NCI-H69 (cell line): Measurements from ENCODE around the gene SEC24C.
"Not testable (repeated sequence)": the region's sequence is repeated elsewhere in the genome, so short reads cannot be mapped to it uniquely, and the experiment has no call there.

Experiments
- DNase-seq: peaks from one replicate; lab custom pipeline; 2025; lab: John Stamatoyannopoulos, UW

SEC24C gene

DNA sequence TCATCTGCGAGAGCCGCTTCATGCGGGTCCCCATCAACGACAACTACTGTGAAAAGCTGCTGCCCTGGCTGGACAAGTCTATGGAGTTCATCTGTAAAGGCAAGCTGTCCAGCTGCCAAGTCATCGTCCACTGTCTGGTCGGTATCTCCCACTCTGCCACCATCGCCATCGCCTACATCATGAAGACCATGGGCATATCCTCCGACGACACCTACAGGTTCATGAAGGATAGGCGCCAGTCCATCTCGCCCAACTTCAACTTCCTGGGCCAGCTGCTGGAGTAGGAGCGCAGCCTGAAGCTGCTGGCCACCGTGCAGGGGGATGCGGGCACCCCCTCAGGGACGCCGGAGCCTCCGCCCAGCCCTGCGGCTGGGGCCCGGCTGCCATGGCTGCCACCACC lies 11.7 kb upstream of the SEC24C start:
- DNase-seq = no peak

DNA sequence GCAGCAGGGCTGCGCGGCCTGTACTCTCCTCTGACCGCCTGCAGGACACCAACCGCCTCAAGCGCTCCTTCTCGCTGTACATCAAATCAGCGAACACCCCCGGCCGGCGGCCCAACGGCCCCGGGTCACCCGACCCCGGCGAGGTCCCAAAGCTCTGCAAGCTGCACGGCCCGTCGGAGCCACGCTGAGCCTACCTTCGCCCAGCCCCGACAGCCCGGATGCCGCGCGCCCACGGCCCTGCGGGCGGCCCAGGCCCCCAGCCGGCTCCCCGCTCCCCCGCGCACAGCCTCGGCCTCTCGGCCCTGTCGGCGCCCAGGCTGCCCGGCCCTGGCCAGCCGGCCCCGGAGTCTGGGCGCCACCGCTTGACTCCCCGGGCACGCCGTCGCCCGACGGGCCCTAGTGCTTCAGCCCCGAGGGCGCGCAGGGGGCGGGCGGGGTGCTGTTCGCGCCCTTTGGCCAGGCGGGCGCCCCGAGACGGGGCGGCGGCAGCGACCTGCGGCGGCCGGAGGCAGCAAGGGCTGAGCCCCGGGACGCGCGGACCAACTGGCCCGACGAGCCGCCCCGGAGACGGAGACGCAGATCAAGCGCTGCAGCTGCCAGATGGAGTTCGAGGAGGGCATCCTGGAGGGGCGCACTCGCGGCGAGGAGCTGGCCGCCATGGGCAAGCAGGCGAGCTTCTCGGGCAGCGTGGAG lies 11.1 kb upstream of the SEC24C start:
- DNase-seq = no peak

DNA sequence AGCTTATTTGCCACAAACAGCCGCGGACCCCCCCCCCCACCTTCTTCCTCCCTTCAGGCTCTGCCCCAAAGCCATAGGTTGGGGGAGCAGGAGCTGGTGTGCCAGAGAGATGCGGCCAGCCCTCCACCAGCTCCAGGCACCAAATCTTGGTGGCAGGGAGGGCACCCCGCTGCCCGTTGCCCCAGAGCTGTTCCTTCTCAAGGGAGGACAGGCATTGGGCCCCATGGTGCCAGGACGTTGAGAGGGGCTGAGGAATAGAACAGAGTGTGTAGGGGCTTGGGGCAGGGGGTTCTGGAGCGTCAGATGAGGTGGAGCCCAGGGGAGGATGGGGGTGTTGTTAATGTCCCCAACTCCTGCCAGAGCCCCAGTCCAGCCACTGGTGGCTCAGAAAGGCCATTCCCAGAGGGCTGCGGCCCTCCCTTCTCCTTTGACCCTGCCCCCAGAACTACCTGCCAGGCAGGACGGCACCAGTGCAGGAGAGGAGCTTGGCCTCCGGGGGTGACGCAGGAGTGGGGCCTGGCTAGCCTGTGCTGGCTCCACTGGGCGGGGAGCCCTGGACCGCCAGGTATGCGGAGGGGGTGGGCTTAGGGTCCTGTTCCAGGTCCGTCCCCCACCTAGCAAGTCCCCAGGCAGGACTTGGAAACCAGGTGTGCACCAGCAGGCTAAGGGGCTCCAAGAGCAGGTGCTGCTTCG lies 10.0 kb upstream of the SEC24C start:
- DNase-seq = no peak

DNA sequence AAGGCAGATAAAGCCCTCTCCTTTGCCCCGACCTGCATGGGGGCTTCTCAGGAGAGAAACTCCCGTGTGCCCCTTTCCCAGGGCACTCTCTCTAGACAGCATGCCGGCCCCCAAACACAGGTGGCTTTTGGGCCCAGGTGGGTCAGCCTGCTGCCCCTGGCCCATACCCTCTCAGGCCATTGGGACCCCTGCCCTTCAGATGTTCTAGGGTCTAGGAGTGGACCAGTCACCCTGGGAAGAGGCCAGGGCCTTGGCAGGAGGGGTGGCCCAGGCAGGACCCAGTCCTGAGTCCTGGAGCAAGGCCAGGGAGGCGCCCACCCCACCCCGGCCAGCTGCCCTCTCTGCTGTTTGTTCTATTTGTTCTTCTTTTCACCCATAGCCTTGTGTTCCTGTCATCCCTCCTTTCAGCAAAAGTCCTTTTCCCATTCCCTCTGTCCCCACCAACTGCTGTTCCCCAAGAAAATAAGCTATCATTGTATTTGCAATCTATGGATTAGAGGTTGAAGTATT lies 9.3 kb upstream of the SEC24C start:
- no peak for DNase-seq

DNA sequence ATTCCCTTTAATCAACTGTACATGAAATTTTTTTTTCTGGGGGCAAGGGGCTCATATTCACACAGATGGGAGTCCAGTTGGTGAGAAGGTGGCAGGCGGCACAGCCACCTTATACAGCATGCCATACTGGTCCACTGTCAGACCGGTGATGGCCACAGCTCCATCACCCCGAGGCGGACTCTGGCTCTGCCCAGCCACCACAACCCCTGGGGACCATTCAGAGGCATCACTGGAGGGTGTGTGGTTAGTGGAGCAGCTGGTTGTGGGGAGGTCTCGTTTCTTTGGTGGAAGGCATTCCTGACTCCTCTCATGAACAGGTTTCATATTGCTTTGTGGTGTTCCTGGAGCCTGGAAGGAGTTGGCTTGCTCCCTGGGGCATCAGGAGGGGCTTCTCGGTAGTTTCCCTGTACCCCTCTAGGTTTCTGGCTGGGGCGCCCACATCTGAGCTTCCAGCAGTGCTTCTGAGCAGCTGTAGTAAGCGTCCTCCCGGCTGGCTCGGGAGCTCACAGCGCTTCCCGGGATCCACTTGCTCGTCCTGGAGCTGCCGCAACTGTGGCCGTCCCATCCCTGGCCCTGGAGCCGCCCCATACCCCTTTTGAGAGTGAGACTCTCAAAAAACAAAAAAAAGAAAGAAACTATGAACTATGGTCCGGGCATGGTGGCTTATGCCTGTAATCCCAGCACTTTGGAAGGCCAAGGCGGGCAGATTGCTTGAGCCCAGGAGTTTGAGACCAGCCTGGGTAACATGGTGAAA lies 3.5 kb upstream of the SEC24C start:
- not testable (repeated sequence) for DNase-seq

DNA sequence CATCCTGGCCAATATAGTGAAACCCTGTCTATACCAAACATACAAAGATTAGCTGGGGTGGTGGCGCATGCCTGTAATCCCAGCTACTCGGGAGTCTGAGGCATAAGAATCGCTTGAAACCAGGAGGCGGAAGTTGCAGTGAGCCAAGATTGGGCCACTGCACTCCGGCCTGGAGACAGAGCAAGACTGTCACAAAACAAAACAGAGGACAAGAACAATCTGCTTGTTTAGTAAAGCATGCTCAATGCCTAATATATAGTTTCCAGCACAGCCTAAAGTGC lies 1.8 kb upstream of the SEC24C start:
- DNase-seq = no peak

DNA sequence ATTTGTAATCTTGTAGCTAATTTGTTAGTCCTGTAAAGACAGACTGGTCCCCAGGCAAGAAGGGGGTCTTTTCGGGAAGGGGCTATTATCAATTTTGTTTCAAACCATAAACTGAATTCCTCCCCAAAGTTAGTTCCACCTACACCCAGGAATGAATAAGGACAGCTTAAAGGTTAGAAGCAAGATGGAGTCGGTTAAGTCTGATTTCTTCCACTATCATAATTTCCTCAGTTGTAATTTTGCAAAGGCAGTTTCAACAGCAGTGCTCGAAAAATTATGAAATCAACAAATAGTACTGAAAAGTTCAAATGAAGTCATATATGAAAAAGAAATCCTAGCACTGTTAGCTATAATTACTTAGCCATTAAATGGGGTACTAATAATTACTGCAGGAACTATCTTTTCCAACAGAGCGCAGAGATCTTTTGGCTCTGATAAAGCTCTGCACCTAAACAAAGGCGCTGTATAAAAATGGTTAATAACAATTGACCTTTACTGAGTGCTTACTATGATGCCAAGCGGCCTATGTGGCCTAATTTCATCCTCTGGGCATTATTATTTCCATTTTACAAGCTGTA lies 756 bp upstream of the SEC24C start:
- DNase-seq = no peak

DNA sequence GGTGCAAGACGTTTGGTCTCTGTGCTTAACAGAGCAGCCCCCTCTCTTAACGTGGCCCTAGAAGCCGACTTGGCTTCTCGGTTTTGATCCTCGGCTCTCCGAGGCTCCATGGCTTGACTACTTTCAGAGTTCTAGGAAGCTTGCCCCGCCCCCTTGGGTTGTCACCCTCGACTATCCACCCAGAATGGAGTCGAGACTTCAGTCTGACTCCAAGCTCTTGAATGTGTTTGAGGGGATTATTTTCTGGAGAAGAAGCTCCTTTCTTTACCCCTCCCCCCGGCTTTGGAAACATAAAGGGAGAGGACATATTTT lies 448 bp downstream of the SEC24C start:
- DNase-seq = peak; percentile 43

DNA sequence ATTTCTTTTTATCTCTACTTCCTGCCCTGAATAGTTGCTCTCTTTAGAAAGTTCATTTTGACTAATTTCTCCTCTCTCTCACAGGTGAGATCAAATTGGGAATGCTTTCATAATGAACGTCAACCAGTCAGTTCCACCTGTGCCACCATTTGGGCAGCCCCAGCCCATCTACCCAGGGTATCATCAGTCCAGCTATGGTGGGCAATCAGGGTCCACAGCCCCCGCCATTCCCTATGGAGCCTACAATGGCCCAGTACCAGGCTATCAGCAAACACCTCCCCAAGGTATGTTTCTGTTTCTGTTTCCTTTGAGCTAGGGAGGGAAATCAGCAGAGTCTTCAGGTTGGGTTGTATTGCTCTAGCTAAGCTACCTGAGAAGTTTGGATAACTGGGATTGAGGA lies 2.5 kb downstream of the SEC24C start:
- no peak for DNase-seq

DNA sequence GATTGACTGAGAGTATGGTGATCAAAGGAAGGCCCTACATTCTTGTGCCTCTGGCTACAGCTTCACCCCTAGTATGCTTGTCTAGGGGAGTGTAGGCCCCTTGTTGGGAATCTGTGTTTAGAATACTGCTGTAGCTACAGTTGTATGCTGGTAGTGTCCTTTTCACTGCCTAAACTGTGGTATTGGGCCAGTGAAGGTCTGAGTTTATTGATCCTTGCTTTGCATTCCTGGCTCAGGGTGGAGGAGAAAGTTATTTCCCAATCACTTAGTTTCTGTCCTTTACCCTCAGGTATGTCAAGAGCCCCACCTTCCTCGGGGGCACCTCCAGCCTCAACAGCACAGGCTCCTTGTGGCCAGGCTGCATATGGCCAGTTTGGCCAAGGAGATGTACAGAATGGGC lies 6.6 kb downstream of the SEC24C start:
- no peak for DNase-seq

DNA sequence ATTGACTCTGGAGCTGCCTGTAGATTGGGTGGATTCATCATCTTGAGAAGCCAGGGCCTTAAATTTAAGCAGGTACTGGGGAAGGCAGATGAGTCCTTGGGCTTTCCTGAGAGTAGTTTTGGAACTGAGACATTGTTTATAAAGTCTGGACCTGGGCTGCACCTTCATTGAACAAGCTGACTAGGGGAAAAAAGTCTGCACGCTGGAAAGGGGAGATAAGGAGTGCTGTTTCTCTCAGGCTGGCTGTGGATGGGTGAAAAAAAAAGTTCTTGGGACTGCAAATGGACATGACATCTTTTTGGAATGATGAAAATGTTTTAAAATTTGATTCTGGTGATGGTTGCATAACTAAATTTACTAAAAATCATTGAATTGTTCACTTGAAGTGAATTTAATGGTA lies 12.0 kb downstream of the SEC24C start:
- DNase-seq = no peak

DNA sequence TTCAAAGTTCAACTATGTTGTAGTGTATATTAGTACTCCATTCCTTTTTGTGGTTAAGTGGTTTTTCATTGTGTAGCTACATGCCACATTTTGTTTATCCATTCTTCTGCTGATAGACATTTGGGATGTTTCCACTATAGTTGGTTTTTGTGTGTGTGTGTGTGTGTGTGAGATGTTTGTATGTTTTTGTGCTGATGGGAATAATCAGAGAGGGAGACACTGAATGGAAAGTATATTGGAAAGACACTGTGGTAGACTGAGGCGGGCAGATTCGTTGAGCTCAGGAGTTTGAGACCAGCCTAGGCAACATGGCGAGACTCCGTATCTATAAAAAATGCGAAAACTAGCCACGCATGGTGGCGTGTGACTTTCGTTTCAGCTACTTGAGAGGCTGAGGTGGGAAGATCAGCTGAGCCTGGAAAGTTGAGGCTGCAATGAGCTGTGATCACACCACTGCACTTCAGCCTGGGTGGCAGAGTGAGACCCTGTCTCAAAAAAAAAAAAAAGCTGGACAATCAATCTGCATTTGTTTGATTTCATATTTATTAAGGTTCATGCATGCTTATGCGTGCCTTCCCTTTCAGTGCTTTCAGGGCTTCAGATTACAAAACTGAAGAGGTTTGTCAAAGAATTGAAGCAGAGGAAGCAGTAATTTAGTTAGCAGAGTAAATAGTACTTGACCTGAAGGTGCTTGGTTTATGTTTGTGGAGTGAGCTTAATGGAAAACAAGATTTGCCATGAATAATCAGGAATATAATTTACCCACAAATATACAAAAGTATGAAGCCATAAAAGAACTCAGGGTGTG lies 14.7 kb downstream of the SEC24C start:
- DNase-seq = peak; percentile 54

DNA sequence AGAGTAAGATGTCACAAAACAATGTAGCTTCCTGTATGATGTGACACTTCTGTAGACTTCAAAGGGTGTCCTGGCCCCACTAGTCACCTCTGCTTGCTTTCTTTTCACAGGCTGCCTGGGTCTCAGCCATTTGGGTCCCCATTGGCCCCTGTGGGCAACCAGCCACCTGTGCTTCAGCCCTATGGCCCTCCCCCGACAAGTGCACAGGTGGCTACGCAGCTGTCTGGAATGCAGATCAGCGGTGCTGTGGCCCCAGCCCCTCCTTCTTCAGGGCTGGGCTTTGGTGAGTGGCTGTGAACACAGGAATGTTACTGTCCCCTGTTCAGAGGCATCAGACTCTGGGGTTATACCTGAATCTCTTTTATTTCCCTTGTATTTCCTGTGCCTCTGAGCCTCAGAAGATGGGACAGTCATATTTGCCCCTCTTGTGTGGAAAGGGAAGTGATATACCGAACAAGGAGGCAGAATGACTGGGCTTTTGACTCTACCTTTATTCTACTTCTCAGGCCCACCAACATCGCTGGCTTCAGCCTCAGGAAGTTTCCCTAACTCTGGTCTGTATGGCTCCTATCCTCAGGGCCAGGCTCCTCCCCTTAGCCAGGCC lies 15.4 kb downstream of the SEC24C start:
- DNase-seq = peak; percentile 67

DNA sequence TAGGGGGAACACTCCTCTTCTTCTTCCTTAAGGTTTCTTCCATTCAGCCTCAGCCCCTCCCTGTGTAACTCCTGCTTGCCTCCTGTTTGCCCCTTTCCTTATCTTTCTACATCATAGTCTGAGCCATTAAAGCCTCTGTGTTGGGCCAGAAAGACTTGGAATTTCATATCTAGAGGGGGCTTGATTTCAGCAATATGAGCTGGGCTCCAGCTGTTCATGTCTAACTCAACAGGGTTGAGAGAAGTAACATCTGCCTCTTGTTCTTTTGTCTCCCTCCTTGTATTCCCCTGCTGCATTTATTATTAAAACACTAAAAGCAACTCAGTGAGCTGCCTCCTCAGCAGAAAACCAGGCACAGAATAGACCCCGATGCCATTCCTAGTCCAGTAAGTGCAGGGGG lies 17.6 kb downstream of the SEC24C start:
- no peak for DNase-seq

DNA sequence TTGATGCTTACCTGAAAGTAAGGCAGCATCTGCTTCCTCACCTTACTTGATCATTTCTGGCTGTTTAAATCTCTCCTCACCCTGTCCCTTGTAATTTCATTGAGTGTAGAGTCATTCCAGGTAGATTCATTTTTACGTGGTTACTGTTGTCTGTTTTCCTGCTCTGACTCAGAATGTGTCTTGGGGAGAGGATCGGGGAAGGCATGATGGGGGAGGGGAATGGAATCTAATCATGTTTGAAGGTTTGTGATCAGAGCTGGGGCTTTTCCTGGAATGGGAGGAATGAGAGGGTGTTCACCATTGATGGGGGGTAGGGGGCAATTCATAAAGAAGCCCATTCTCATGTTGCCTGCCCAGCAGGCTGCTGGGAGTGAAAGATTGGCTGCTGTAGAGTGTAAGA lies 18.7 kb downstream of the SEC24C start:
- no peak for DNase-seq

DNA sequence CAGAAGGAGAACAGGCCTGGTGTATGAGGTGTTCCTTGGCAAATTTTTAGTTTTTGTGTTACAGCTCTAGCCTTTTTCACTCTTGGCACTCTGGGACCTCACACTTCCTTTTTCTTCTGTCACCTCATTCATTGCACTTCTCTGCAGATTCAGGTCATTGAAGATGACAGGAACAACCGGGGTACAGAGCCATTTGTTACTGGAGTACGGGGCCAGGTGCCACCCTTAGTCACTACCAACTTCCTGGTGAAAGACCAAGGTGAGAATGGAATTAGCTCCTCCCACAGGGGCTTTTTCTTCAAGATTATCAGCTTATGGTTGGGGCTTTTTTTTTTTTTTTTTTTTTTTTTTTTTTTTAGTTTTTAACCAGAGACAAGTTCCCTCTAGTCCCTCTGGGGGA lies 19.2 kb downstream of the SEC24C start:
- no peak for DNase-seq

DNA sequence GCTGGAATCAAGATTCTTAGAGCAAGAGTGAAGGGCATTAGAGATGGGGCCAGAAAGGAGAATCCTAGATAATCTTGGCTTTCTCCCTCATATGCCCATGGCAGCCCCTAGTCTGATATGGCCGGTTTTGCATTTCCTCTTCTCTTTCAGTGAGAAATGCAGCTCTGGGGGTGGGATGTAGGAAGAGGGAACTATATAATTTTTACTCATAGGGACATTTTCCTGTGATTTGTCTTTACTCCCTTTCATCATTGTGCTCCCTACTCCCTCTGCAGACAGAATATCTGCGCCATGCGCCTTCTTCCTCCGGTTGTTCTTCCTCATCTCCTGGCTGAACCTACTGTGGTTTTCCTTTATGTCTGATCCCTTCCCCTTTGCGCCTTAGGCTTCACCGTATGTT lies 20.9 kb downstream of the SEC24C start:
- DNase-seq = no peak

DNA sequence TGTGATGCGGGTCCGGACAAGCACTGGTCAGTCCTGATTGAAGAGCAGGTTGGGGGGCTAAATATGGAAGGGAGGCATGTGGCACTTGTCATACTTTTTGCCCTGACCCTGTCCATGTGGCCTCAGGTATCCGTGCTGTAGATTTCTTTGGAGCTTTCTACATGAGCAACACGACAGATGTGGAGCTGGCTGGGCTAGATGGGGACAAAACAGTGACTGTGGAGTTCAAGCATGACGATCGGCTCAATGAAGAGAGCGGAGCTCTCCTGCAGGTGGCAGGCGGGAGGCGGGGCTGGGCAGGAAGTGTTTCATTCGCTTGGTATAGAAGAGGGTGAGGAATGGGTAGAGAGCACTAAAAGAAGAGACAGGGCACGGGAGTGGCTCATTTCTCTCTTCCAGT lies 24.7 kb downstream of the SEC24C start:
- DNase-seq = no peak

DNA sequence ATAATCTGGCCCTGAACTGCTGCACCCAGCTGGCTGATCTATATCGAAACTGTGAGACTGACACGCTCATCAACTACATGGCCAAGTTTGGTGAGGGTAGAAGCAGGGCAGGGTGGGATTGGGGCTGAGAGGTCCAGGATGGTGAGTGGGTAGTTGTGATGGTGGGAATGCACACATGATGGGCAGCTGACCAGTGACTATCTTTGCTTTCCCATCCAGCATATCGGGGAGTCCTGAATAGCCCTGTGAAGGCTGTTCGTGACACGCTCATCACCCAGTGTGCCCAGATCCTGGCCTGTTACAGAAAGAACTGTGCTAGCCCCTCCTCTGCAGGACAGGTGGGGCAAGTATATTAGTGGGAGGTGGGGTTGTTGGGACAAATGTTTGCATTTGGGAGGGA lies 25.2 kb downstream of the SEC24C start:
- DNase-seq = no peak

DNA sequence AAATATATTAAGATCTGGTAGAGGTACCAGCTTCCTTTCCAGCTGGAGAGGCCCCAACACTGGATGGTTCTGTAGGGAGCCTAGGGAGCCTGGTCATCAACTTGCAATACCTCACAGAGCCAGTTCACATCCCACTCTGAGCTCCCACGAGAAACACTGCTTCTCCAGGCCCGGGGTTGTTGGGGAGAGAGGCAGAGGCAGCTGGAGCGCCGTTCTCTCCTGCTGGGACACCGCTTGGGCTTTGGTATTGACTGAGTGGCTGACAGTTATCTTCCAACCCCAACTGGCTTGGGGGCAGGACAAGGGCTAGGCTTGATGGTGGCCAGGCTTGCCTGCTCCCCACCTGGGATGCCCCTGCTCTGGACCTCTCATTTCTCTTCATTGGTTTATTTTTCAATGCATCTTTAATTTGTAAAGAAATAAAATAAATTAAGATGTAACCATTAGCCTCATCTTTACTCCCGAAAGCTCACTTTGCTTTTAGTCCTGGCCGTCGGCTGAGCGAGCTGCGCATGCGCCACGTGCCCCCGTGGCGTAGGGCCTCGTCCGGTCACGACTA lies 27.6 kb downstream of the SEC24C start:
- peak; percentile 4 for DNase-seq
